CD4-positive, alpha-beta T cell treated with Interleukin-15 for 1 hour (primary cell): ENCODE data around the gene ADARB1.
A peak's percentile ranks its signal among the peaks of the same experiment; 100 is the strongest.

Experiments
- DNase-seq: peaks from one replicate; pipeline ENCODE4 v3.0.0-alpha.2; 2020

ADARB1 gene

GRCh38 chr21:45056917-45057560 is 17.3 kb upstream of the ADARB1 start:
- DNase-seq: no peak

- DNase-seq: no peak
These were observed 16.5 kb upstream of the ADARB1 start for GRCh38 chr21:45057886-45058285.

- DNase-seq: no peak
These were observed 15.3 kb upstream of the ADARB1 start for GRCh38 chr21:45059121-45059520.

- DNase-seq: no peak
These were observed 14.3 kb upstream of the ADARB1 start for GRCh38 chr21:45060089-45060488.

GRCh38 chr21:45060675-45061311 is 13.6 kb upstream of the ADARB1 start:
- no peak for DNase-seq

- no peak for DNase-seq
These were observed 10.3 kb upstream of the ADARB1 start for GRCh38 chr21:45064091-45064490.

- DNase-seq: no peak
These were observed 9.6 kb upstream of the ADARB1 start for GRCh38 chr21:45064618-45065399.

GRCh38 chr21:45067462-45068285 is 6.7 kb upstream of the ADARB1 start:
- no peak for DNase-seq

GRCh38 chr21:45069085-45069484 is 5.3 kb upstream of the ADARB1 start:
- no peak for DNase-seq

GRCh38 chr21:45069711-45070110 is 4.7 kb upstream of the ADARB1 start:
- DNase-seq: no peak

GRCh38 chr21:45071078-45071873 is 3.1 kb upstream of the ADARB1 start:
- DNase-seq: no peak

GRCh38 chr21:45071874-45072737 is 2.3 kb upstream of the ADARB1 start:
- DNase-seq: no peak

- DNase-seq: no peak
These were observed 1.6 kb upstream of the ADARB1 start for GRCh38 chr21:45072738-45073300.

GRCh38 chr21:45073301-45074047 is 906 bp upstream of the ADARB1 start:
- no peak for DNase-seq

GRCh38 chr21:45074818-45075595 is 627 bp downstream of the ADARB1 start:
- no peak for DNase-seq

- DNase-seq: no peak
These were observed 1.3 kb downstream of the ADARB1 start for GRCh38 chr21:45075596-45076244.

- DNase-seq: no peak
These were observed 1.9 kb downstream of the ADARB1 start for GRCh38 chr21:45076245-45076711.

GRCh38 chr21:45078371-45078770 is 4.0 kb downstream of the ADARB1 start:
- no peak for DNase-seq

GRCh38 chr21:45078877-45079281 is 4.5 kb downstream of the ADARB1 start:
- DNase-seq: peak; percentile 79
